Smooth muscle cell (in vitro differentiated cells): ENCODE measurements around the gene ECE1. TPM values are rescaled to one million over a fixed set of nuclear protein-coding genes. Genes with fewer than 3 reads are reported as not detected.
A peak's percentile ranks its signal among the peaks of the same experiment; 100 is the strongest.

Source experiments
- DNase-seq: peaks from one replicate; lab custom pipeline; 2025; ENCODE audit not compliant: unreplicated experiment; lab: John Stamatoyannopoulos, UW
- H2AFZ ChIP-seq: fragments of 200-600 bp; sonication (generic); 2 replicates; pipeline ENCODE4 v1.6.0; 2016; ENCODE audit warnings: antibody characterized with exemption, low read depth, mild to moderate bottlenecking
- H3F3A ChIP-seq: fragments of 200-600 bp; sonication (generic); 2 replicates; pipeline ENCODE4 v1.6.0; 2017; ENCODE audit warnings: antibody characterized with exemption, low read depth
- H3K27ac ChIP-seq: fragments of 200-600 bp; sonication (generic); 2 replicates; pipeline ENCODE4 v1.5.1; 2016; ENCODE audit warnings: low read depth, mild to moderate bottlenecking
- H3K27me3 ChIP-seq: fragments of 200-600 bp; sonication (generic); 2 replicates; pipeline ENCODE4 v1.6.1; 2016; ENCODE audit warnings: low read depth, mild to moderate bottlenecking
- H3K36me3 ChIP-seq: fragments of 200-600 bp; sonication (generic); 2 replicates; pipeline ENCODE4 v1.5.1; 2016; ENCODE audit warnings: low read depth
- H3K4me1 ChIP-seq: fragments of 200-600 bp; sonication (generic); 2 replicates; pipeline ENCODE4 v1.5.1; 2016; ENCODE audit warnings: low read depth
- H3K4me2 ChIP-seq: fragments of 200-600 bp; sonication (generic); 2 replicates; pipeline ENCODE4 v1.6.0; 2016; ENCODE audit warnings: mild to moderate bottlenecking
- H3K4me3 ChIP-seq: fragments of 200-600 bp; sonication (generic); 2 replicates; pipeline ENCODE4 v1.5.1; 2016; ENCODE audit warnings: mild to moderate bottlenecking
- H3K79me2 ChIP-seq: fragments of 200-600 bp; sonication (generic); 2 replicates; pipeline ENCODE4 v1.6.0; 2016; ENCODE audit warnings: low read depth, mild to moderate bottlenecking
- H3K9ac ChIP-seq: fragments of 200-600 bp; sonication (generic); 2 replicates; pipeline ENCODE4 v1.6.0; 2016; ENCODE audit warnings: low read depth
- H3K9me3 ChIP-seq: fragments of 200-600 bp; sonication (generic); replicated peaks from 2 replicates; pipeline ENCODE4 v1.5.1; 2016; ENCODE audit warnings: low read depth
- H4K20me1 ChIP-seq: fragments of 200-600 bp; sonication (generic); 2 replicates; pipeline ENCODE4 v1.6.0; 2016; ENCODE audit warnings: low read depth
- CTCF ChIP-seq: fragments of 200-600 bp; sonication (generic); IDR thresholded peaks from 2 replicates; pipeline ENCODE4 v1.5.1; 2017; ENCODE audit warnings: borderline replicate concordance, mild to moderate bottlenecking, antibody characterized with exemption; ENCODE audit not compliant: insufficient read depth, poor library complexity, severe bottlenecking
- WGBS: methylation state at CpG from one replicate; pipeline ENCODE4 v1.1.7; 2016; ENCODE audit warnings: low lambda C conversion rate; 5-methylcytosine and 5-hydroxymethylcytosine counted together
- polyA plus RNA-seq: library from polyadenylated mRNA; unstranded; fragments of >200 nt; fragmentation: Nextera tagmentation; extraction: Ambion mirVana; gene quantifications from 2 replicates; pipeline ENCODE4 v1.2.1, GENCODE V29; 2016
- total RNA-seq: library from RNA; depleted of rRNA; stranded (reverse); fragments of >200 nt; gene quantifications from 2 replicates; pipeline ENCODE4 v1.2.3, GENCODE V29; 2014

The ECE1 gene
- total and polyA plus RNA-seq, 2 experiments from 2014 or later, result 108 to 129 TPM

DNA sequence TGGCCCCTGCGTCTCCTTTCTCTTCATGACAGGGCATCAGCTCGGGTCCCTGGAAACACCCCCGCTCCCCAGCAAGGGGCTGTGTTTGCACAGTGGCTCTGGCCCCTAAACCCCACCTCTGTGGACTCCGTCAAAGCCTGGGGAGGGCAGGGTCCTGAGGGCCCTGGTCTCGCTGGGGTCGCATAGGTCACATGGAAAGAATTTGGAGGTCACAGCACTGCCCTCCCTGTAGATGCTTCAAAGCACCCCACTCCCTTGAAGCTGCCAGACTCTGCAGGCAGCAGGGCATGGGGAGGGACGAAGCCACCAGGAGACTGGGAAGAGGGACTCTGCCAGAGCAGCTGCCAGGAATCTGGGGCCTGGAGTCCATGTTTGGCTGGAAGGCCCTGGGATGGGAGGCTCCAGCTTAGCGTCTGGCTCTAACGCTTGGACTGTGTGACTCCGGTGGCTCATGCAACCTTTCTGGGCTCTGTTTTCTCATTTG is 36.6 kb upstream of the ECE1 start:
- Histone ChIP-seq H2AFZ (no peak overlapping the region), H3K4me1 (peaks cover 75% of the 10 kb centered on the region), H3K27me3 (no peaks in the 10 kb centered on the region), H3K36me3 (no peaks in the 10 kb centered on the region), H3K27ac (peak overlapping the region; percentile 94), H3K79me2 (peaks cover 73% of the 10 kb centered on the region), H3K4me3 (no peak overlapping the region), H3K9ac (peak overlapping the region; percentile 39), H3K4me2 (peak overlapping the region; percentile 70), H4K20me1 (peaks cover 2% of the 10 kb centered on the region), H3K9me3 (no peaks in the 10 kb centered on the region), H3F3A (peaks cover 48% of the 10 kb centered on the region)
- DNase-seq, result no peak
- WGBS, result 68% methylated on average over 10 of the region's 10 CpGs
- TF ChIP-seq CTCF, result no peak

GRCh38 chr1:21325731-21326387 is 35.6 kb upstream of the ECE1 start:
- Histone ChIP-seq H3K9me3 (no peaks in the 10 kb centered on the region), H2AFZ (no peak overlapping the region), H3K27ac (peak overlapping the region; percentile 94), H3K9ac (peak overlapping the region; percentile 39), H3K4me1 (peaks cover 80% of the 10 kb centered on the region), H3K27me3 (no peaks in the 10 kb centered on the region), H3K79me2 (peaks cover 65% of the 10 kb centered on the region), H3F3A (peaks cover 56% of the 10 kb centered on the region), H3K4me2 (peak overlapping the region; percentile 70), H3K36me3 (no peaks in the 10 kb centered on the region), H3K4me3 (no peak overlapping the region), H4K20me1 (no peaks in the 10 kb centered on the region)
- 72% methylated on average over 19 of the region's 19 CpGs for WGBS
- DNase-seq, result no peak
- no peak for TF ChIP-seq CTCF

DNA sequence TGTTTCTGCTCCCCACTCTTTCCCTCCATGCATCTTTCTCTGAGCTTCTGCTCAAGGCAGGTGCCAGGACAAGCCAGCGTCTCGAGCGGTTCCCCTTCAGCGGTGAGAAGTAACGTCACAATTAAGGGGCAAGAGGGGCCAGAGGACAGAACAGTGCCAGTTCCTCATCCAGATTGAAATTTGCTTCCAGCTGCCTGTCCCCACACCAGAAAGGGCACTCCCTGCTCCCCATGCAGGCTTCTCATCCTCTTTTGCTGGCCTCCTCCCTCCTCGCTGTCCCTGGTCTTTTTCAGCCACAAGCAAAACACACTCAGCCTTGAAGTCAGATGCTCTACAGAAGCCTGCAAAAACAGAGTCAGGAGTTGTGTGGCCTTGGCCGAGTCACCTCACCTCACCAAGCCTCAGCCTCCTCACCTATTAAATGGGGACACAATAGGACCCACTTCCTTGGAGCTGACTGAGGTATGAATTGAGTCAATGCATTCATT is 35.0 kb upstream of the ECE1 start:
- Histone ChIP-seq H3K4me3 (no peak overlapping the region), H3K9me3 (no peaks in the 10 kb centered on the region), H3K27me3 (no peaks in the 10 kb centered on the region), H3K79me2 (peaks cover 61% of the 10 kb centered on the region), H4K20me1 (no peaks in the 10 kb centered on the region), H3K36me3 (no peaks in the 10 kb centered on the region), H3K4me1 (peaks cover 86% of the 10 kb centered on the region), H3K27ac (peak overlapping the region; percentile 94), H3F3A (peaks cover 56% of the 10 kb centered on the region), H3K4me2 (peak overlapping the region; percentile 70), H3K9ac (peak overlapping the region; percentile 11), H2AFZ (no peak overlapping the region)
- 74% methylated on average over 7 of the region's 7 CpGs for WGBS
- no peak for TF ChIP-seq CTCF
- no peak for DNase-seq
